Calu3 (cell line): ENCODE measurements around the gene GPC1. TPM values are rescaled to one million over a fixed set of nuclear protein-coding genes. Genes with fewer than 3 reads are reported as not detected.

Experiments
- BruUV-seq: library from RNA; stranded (reverse); fragments of 400-500 nt; replicated peaks from 2 replicates; lab custom pipeline; 2021; lab: Mats Ljungman, UMichigan
- CTCF ChIA-PET: fragments of 300-600 bp; sonication (Branson Sonifier 250); formaldehyde crosslinking; loops from one replicate; lab custom pipeline; 2022; ENCODE audit warnings: antibody characterized with exemption; lab: Charles Lee
- DNase-seq: peaks from one replicate; pipeline ENCODE4 v3.0.0; 2022
- H3K27ac Mint-ChIP-seq: one replicate; pipeline ENCODE4 v1.8.0; 2022; ENCODE audit warnings: mixed read lengths; ENCODE audit not compliant: unreplicated experiment
- H3K27me3 Mint-ChIP-seq: one replicate; pipeline ENCODE4 v1.8.0; 2022; ENCODE audit warnings: mixed read lengths; ENCODE audit not compliant: unreplicated experiment
- H3K36me3 Mint-ChIP-seq: one replicate; pipeline ENCODE4 v1.8.0; 2022; ENCODE audit warnings: mild to moderate bottlenecking, moderate library complexity, mixed read lengths; ENCODE audit not compliant: insufficient read depth, unreplicated experiment
- H3K4me1 Mint-ChIP-seq: one replicate; pipeline ENCODE4 v1.8.0; 2022; ENCODE audit warnings: mild to moderate bottlenecking, low read depth, mixed read lengths; ENCODE audit not compliant: unreplicated experiment
- H3K4me3 Mint-ChIP-seq: one replicate; pipeline ENCODE4 v1.8.0; 2022; ENCODE audit warnings: mild to moderate bottlenecking, low read depth, moderate library complexity, mixed read lengths; ENCODE audit not compliant: unreplicated experiment
- H3K9me3 Mint-ChIP-seq: one replicate; pipeline ENCODE4 v1.8.0; 2022; ENCODE audit warnings: low read depth, mixed read lengths; ENCODE audit not compliant: unreplicated experiment
- intact Hi-C: fragments of 100-400 bp; cut with micrococcal nuclease; formaldehyde crosslinking; loops from one replicate; pipeline ENCODE4 v1.10.0; 2022; ENCODE audit not compliant: unreplicated experiment
- total RNA-seq: library from RNA; stranded (reverse); gene quantifications from 2 replicates; pipeline ENCODE4 v1.2.3, GENCODE V29; 2022
- TF ChIP-seq, protein P1 (sequence below): fragments of 200-600 bp; IDR thresholded peaks from one replicate; pipeline ENCODE4 v1.8.0; 2022; ENCODE audit warnings: antibody characterized with exemption; ENCODE audit not compliant: unreplicated experiment

GPC1 gene
- total RNA-seq, 1 experiment from 2014 or later: 51.5 TPM

GRCh38 chr2:240503848-240504247 lies 68.4 kb downstream of the GPC1 start:
- CTCF ChIA-PET: no interaction called here
- H3K27me3 Mint-ChIP-seq: no peaks in the 10 kb centered on the region
- H3K9me3 Mint-ChIP-seq: no peaks in the 10 kb centered on the region
- TF ChIP-seq, protein P1, sequence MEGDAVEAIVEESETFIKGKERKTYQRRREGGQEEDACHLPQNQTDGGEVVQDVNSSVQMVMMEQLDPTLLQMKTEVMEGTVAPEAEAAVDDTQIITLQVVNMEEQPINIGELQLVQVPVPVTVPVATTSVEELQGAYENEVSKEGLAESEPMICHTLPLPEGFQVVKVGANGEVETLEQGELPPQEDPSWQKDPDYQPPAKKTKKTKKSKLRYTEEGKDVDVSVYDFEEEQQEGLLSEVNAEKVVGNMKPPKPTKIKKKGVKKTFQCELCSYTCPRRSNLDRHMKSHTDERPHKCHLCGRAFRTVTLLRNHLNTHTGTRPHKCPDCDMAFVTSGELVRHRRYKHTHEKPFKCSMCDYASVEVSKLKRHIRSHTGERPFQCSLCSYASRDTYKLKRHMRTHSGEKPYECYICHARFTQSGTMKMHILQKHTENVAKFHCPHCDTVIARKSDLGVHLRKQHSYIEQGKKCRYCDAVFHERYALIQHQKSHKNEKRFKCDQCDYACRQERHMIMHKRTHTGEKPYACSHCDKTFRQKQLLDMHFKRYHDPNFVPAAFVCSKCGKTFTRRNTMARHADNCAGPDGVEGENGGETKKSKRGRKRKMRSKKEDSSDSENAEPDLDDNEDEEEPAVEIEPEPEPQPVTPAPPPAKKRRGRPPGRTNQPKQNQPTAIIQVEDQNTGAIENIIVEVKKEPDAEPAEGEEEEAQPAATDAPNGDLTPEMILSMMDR: no peak
- no peak overlapping the region for H3K27ac Mint-ChIP-seq
- H3K36me3 Mint-ChIP-seq: peaks cover 12% of the 10 kb centered on the region
- BruUV-seq: no TSS peak
- intact Hi-C loops: no loop called here
- no peaks in the 10 kb centered on the region for H3K4me1 Mint-ChIP-seq
- no peak overlapping the region for H3K4me3 Mint-ChIP-seq
- DNase-seq: no peak

GRCh38 chr2:240505910-240506309 lies 70.4 kb downstream of the GPC1 start:
- H3K4me1 Mint-ChIP-seq: no peaks in the 10 kb centered on the region
- TF ChIP-seq, protein P1: no peak
- CTCF ChIA-PET: no interaction called here
- BruUV-seq: no TSS peak
- no peak overlapping the region for H3K27ac Mint-ChIP-seq
- DNase-seq: no peak
- H3K27me3 Mint-ChIP-seq: no peaks in the 10 kb centered on the region
- H3K9me3 Mint-ChIP-seq: no peaks in the 10 kb centered on the region
- H3K4me3 Mint-ChIP-seq: no peak overlapping the region
- intact Hi-C loops: no loop called here
- peaks cover 15% of the 10 kb centered on the region for H3K36me3 Mint-ChIP-seq

- DNase-seq: no peak
- TF ChIP-seq, protein P1: no peak
- no peak overlapping the region for H3K27ac Mint-ChIP-seq
- CTCF ChIA-PET: interaction anchor here (0.7 kb wide), 1 partner anchor 137 kb away, joined by 5 read pairs; no protein-coding TSS in a partner anchor
- no peaks in the 10 kb centered on the region for H3K9me3 Mint-ChIP-seq
- intact Hi-C loops: no loop called here
- no peak overlapping the region for H3K4me3 Mint-ChIP-seq
- BruUV-seq: no TSS peak
- no peaks in the 10 kb centered on the region for H3K27me3 Mint-ChIP-seq
- peaks cover 11% of the 10 kb centered on the region for H3K36me3 Mint-ChIP-seq
- no peaks in the 10 kb centered on the region for H3K4me1 Mint-ChIP-seq
Observed at GRCh38 chr2:240506406-240507059, 71.1 kb downstream of the GPC1 start.

GRCh38 chr2:240507060-240507777 lies 71.8 kb downstream of the GPC1 start:
- Mint-ChIP-seq H3K4me1 (no peaks in the 10 kb centered on the region), H3K27me3 (no peaks in the 10 kb centered on the region), H3K4me3 (no peak overlapping the region), H3K9me3 (no peaks in the 10 kb centered on the region), H3K27ac (no peak overlapping the region), H3K36me3 (peaks cover 15% of the 10 kb centered on the region)
- intact Hi-C loops: no loop called here
- CTCF ChIA-PET: interaction anchor here (0.7 kb wide), 1 partner anchor 136 kb away, joined by 5 read pairs; no protein-coding TSS in a partner anchor
- TF ChIP-seq, protein P1: no peak
- DNase-seq: no peak
- no TSS peak for BruUV-seq
